Loucy (cell line): ENCODE measurements around the gene EFCAB12.
"Not testable (repeated sequence)": the region's sequence is repeated elsewhere in the genome, so short reads cannot be mapped to it uniquely, and the experiment has no call there.

Source experiments
- H2AFZ ChIP-seq: fragments of 200-600 bp; sonication (generic); 2 replicates; pipeline ENCODE4 v1.6.0; 2016; ENCODE audit warnings: antibody characterized with exemption, mild to moderate bottlenecking, low read length, moderate library complexity
- H3F3A ChIP-seq: fragments of 200-600 bp; 2 replicates; pipeline ENCODE4 v1.6.0; 2016; ENCODE audit warnings: antibody characterized with exemption, low read depth, mild to moderate bottlenecking
- H3K27me3 ChIP-seq: fragments of 200-600 bp; sonication (generic); 2 replicates; pipeline ENCODE4 v1.6.1; 2014; ENCODE audit warnings: low read length, mild to moderate bottlenecking; ENCODE audit not compliant: insufficient read depth, poor library complexity, severe bottlenecking
- H3K36me3 ChIP-seq: fragments of 200-600 bp; sonication (generic); 2 replicates; pipeline ENCODE4 v1.6.1; 2016; ENCODE audit warnings: low read length; ENCODE audit not compliant: insufficient read depth
- H3K4me1 ChIP-seq: fragments of 200-600 bp; sonication (generic); 2 replicates; pipeline ENCODE4 v1.5.1; 2014; ENCODE audit warnings: low read length, mild to moderate bottlenecking; ENCODE audit not compliant: insufficient read depth, poor library complexity, severe bottlenecking
- H3K4me2 ChIP-seq: fragments of 200-600 bp; sonication (generic); 2 replicates; pipeline ENCODE4 v1.6.0; 2014; ENCODE audit warnings: antibody characterized with exemption, low read length, low read depth, mild to moderate bottlenecking; ENCODE audit not compliant: poor library complexity, severe bottlenecking
- H3K4me3 ChIP-seq: fragments of 200-600 bp; sonication (generic); 2 replicates; pipeline ENCODE4 v1.5.1; 2014; ENCODE audit warnings: low read length, mild to moderate bottlenecking, mixed read lengths; ENCODE audit not compliant: poor library complexity, severe bottlenecking
- H3K79me2 ChIP-seq: fragments of 200-600 bp; sonication (generic); 2 replicates; pipeline ENCODE4 v1.6.1; 2014; ENCODE audit warnings: low read length; ENCODE audit not compliant: insufficient read depth
- H3K9ac ChIP-seq: fragments of 200-600 bp; sonication (generic); 2 replicates; pipeline ENCODE4 v1.6.0; 2014; ENCODE audit warnings: mild to moderate bottlenecking, low read depth, low read length, moderate library complexity; ENCODE audit not compliant: poor library complexity, severe bottlenecking
- H3K9me2 ChIP-seq: fragments of 200-600 bp; sonication (generic); replicated peaks from 2 replicates; pipeline ENCODE4 v1.6.1; 2016; ENCODE audit warnings: low read depth, low read length, mixed read lengths
- H3K9me3 ChIP-seq: fragments of 200-600 bp; sonication (generic); 2 replicates; pipeline ENCODE4 v1.6.1; 2014; ENCODE audit warnings: mild to moderate bottlenecking, antibody characterized with exemption, low read length, low read depth; ENCODE audit not compliant: insufficient read depth
- H4K20me1 ChIP-seq: fragments of 200-600 bp; sonication (generic); 2 replicates; pipeline ENCODE4 v1.6.0; 2014; ENCODE audit warnings: antibody characterized with exemption, low read length, mild to moderate bottlenecking; ENCODE audit not compliant: insufficient read depth, poor library complexity, severe bottlenecking
- EZH2phosphoT487 ChIP-seq: fragments of 200-600 bp; IDR thresholded peaks from 2 replicates; pipeline ENCODE4 v1.6.1; 2018; ENCODE audit warnings: antibody characterized with exemption, mild to moderate bottlenecking, moderate library complexity, borderline replicate concordance
- TF ChIP-seq, protein P1 (sequence below): fragments of 200-600 bp; sonication (generic); conservative IDR thresholded peaks from 2 replicates; pipeline ENCODE4 v1.5.1; 2014; ENCODE audit warnings: mild to moderate bottlenecking, antibody characterized with exemption, low read length

The EFCAB12 gene

DNA sequence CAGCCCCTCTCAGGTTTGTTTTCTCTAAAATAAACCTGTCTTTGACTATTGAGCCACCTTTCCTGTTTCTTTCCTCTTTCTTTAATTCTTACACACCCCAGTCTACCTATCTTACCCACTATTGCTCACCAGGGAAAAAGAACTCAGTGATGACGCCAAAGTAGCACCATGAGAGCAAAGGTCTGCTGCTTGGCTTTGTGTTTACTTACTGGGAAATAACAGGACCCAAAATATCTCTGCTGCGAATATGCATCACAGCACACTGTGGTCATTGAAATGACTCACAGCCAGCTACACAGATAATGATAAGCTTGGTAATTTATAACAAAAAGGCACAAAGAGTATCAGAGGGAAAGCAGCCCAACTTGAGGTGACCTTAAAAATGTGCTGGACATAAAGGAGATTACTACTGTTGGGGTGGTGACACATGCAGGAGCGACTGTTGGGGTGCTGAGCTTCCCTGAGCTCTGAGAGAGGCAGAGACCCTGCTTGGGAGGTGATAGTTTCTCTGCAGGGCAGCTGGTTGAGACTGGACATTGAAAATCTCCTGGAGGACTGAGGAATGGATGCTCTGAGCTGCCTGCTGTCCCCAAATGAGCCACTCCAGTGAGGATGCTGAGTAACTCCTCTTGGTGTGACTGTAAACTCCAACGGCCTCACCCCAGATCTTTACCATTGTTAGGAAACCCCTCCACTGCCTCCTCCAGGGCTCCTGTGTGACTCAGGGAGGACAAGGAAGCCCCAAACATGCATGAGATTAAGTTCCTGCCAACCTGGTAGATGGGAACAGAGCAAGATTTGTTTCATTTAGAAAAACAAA is 14.5 kb downstream of the EFCAB12 start:
- no peaks in the 10 kb centered on the region for H3K79me2 ChIP-seq
- H3K9ac ChIP-seq, result no peak overlapping the region
- H3K27me3 ChIP-seq, result no peaks in the 10 kb centered on the region
- no peaks in the 10 kb centered on the region for H3F3A ChIP-seq
- no peaks in the 10 kb centered on the region for H3K9me2 ChIP-seq
- no peak overlapping the region for H3K4me2 ChIP-seq
- H3K4me1 ChIP-seq, result no peaks in the 10 kb centered on the region
- no peaks in the 10 kb centered on the region for H3K36me3 ChIP-seq
- no peak overlapping the region; the same call in 1 of the 2 replicates for H2AFZ ChIP-seq
- H3K9me3 ChIP-seq, result no peaks in the 10 kb centered on the region
- no peak overlapping the region for H3K4me3 ChIP-seq
- TF ChIP-seq, protein P1, sequence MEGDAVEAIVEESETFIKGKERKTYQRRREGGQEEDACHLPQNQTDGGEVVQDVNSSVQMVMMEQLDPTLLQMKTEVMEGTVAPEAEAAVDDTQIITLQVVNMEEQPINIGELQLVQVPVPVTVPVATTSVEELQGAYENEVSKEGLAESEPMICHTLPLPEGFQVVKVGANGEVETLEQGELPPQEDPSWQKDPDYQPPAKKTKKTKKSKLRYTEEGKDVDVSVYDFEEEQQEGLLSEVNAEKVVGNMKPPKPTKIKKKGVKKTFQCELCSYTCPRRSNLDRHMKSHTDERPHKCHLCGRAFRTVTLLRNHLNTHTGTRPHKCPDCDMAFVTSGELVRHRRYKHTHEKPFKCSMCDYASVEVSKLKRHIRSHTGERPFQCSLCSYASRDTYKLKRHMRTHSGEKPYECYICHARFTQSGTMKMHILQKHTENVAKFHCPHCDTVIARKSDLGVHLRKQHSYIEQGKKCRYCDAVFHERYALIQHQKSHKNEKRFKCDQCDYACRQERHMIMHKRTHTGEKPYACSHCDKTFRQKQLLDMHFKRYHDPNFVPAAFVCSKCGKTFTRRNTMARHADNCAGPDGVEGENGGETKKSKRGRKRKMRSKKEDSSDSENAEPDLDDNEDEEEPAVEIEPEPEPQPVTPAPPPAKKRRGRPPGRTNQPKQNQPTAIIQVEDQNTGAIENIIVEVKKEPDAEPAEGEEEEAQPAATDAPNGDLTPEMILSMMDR, result no peak
- no peak for TF ChIP-seq EZH2phosphoT487
- no peaks in the 10 kb centered on the region for H4K20me1 ChIP-seq

GRCh38 chr3:129413238-129413637 is 15.2 kb downstream of the EFCAB12 start:
- H3K4me1 ChIP-seq, H3K4me3 ChIP-seq, H3K9ac ChIP-seq, H3K27me3 ChIP-seq, H3K36me3 ChIP-seq, H3K9me2 ChIP-seq, H2AFZ ChIP-seq, H4K20me1 ChIP-seq, H3F3A ChIP-seq, H3K79me2 ChIP-seq, H3K4me2 ChIP-seq, H3K9me3 ChIP-seq: not testable (repeated sequence)

- no peak overlapping the region for H3K9ac ChIP-seq
- no peak overlapping the region for H3K4me2 ChIP-seq
- H3K36me3 ChIP-seq, result no peaks in the 10 kb centered on the region
- H4K20me1 ChIP-seq, result no peaks in the 10 kb centered on the region
- H3K9me2 ChIP-seq, result no peaks in the 10 kb centered on the region
- H2AFZ ChIP-seq, result no peak overlapping the region
- no peaks in the 10 kb centered on the region for H3K9me3 ChIP-seq
- H3K79me2 ChIP-seq, result no peaks in the 10 kb centered on the region
- no peaks in the 10 kb centered on the region for H3F3A ChIP-seq
- H3K4me3 ChIP-seq, result no peak overlapping the region
- TF ChIP-seq EZH2phosphoT487, result no peak
- TF ChIP-seq, protein P1, result no peak
- no peaks in the 10 kb centered on the region for H3K4me1 ChIP-seq
- no peaks in the 10 kb centered on the region for H3K27me3 ChIP-seq
Measured at GRCh38 chr3:129412542-129413198, 15.8 kb downstream of the EFCAB12 start.
